ENCODE data around the gene MED17.
"Not testable (repeated sequence)": the region's sequence is repeated elsewhere in the genome, so short reads cannot be mapped to it uniquely, and the experiment has no call there.

Gene MED17

GRCh38 chr11:93773601-93774200 is 10.4 kb upstream of the MED17 start:
- TF ChIP-seq, protein P1, sequence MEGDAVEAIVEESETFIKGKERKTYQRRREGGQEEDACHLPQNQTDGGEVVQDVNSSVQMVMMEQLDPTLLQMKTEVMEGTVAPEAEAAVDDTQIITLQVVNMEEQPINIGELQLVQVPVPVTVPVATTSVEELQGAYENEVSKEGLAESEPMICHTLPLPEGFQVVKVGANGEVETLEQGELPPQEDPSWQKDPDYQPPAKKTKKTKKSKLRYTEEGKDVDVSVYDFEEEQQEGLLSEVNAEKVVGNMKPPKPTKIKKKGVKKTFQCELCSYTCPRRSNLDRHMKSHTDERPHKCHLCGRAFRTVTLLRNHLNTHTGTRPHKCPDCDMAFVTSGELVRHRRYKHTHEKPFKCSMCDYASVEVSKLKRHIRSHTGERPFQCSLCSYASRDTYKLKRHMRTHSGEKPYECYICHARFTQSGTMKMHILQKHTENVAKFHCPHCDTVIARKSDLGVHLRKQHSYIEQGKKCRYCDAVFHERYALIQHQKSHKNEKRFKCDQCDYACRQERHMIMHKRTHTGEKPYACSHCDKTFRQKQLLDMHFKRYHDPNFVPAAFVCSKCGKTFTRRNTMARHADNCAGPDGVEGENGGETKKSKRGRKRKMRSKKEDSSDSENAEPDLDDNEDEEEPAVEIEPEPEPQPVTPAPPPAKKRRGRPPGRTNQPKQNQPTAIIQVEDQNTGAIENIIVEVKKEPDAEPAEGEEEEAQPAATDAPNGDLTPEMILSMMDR (IDR thresholded peaks at IDR 0.05; ENCODE audit: insufficient read depth, low read length, poor library complexity, severe bottlenecking), result no peak
- no peak for DNase-seq (ENCODE audit: extremely low read depth, insufficient read length)
- H3K27me3 ChIP-seq (replicated peaks; ENCODE audit: control insufficient read depth, insufficient read depth, low read length), result no peaks in the 10 kb centered on the region
- H3K4me3 ChIP-seq (replicated peaks; ENCODE audit: low read depth, low read length), result no peak overlapping the region
- no peaks in the 10 kb centered on the region for H3K36me3 ChIP-seq (ENCODE audit: control insufficient read depth, insufficient read depth, low read length)

DNA sequence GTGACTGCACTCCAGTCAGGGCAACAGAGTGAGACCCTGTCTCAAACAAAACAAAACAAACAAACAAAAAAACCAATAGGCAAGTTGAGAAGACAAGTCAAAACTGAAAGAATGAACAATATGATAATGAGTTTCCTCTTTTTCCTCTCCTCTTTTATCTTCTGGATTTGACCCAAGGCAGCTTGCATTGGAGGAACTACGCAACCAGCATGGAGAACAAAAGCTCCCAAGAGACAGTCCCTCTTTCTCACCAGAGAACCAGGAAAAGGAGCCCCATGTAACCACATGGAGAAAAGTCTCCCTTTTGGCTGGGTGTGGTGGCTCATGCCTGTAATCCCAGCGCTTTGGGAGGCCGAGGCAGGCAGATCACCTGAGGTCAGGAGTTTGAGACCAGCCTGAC is 9.5 kb upstream of the MED17 start:
- not testable (repeated sequence) for DNase-seq (ENCODE audit: extremely low read depth, insufficient read length); H3K36me3 ChIP-seq (ENCODE audit: control insufficient read depth, insufficient read depth, low read length); H3K4me3 ChIP-seq (replicated peaks; ENCODE audit: low read depth, low read length); H3K27me3 ChIP-seq (replicated peaks; ENCODE audit: control insufficient read depth, insufficient read depth, low read length)

GRCh38 chr11:93775289-93775688 is 8.8 kb upstream of the MED17 start:
- TF ChIP-seq, protein P1 (IDR thresholded peaks at IDR 0.05; ENCODE audit: insufficient read depth, low read length, poor library complexity, severe bottlenecking), result no peak
- H3K36me3 ChIP-seq (ENCODE audit: control insufficient read depth, insufficient read depth, low read length), result no peaks in the 10 kb centered on the region
- no peak overlapping the region for H3K4me3 ChIP-seq (replicated peaks; ENCODE audit: low read depth, low read length)
- DNase-seq (ENCODE audit: extremely low read depth, insufficient read length), result no peak
- H3K27me3 ChIP-seq (replicated peaks; ENCODE audit: control insufficient read depth, insufficient read depth, low read length), result no peaks in the 10 kb centered on the region

DNA sequence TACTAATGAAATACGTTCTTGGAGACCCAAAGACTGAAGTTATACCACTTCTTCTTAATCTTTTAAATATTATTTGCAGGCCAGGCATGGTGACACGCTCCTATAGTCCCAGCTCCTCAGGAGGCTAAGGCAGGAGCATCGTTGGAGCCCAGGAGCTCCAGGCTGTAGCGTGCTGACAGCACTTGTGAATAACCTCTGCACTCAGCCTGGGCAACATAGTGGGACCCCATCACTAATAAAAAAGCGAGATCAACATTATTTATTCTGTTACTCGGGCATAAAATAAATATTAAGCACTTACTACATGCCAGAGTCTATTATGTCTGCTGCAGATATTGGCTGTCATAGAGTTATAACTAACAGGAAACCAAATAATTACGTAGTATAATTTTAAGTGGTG is 720 bp upstream of the MED17 start:
- TF ChIP-seq, protein P1 (IDR thresholded peaks at IDR 0.05; ENCODE audit: insufficient read depth, low read length, poor library complexity, severe bottlenecking), result no peak
- Histone ChIP-seq H3K4me3 (replicated peaks; ENCODE audit: low read depth, low read length) (peak overlapping the region; percentile 95), H3K27me3 (replicated peaks; ENCODE audit: control insufficient read depth, insufficient read depth, low read length) (no peaks in the 10 kb centered on the region), H3K36me3 (ENCODE audit: control insufficient read depth, insufficient read depth, low read length) (no peaks in the 10 kb centered on the region)
- DNase-seq (ENCODE audit: extremely low read depth, insufficient read length), result no peak

DNA sequence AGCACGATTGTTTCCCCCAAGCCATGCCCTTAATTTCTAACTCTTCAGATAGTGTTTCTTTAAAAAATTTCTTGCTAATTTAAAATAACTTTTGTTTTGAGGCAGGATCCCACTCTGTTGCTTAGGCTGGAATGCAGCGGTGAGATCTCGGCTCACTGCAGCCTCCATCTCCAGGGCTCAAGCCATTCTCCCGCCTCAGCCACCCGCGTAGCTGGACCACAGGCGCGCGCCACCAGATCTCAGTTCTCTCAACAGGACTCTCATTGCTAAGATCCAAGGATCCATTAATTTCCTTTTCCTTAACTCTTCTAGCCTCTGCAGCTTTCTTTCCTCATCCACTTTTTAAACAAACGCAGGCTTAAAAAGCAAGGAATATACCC is 327 bp upstream of the MED17 start:
- Histone ChIP-seq H3K4me3 (replicated peaks; ENCODE audit: low read depth, low read length) (peak overlapping the region; percentile 95), H3K36me3 (ENCODE audit: control insufficient read depth, insufficient read depth, low read length) (no peaks in the 10 kb centered on the region), H3K27me3 (replicated peaks; ENCODE audit: control insufficient read depth, insufficient read depth, low read length) (no peaks in the 10 kb centered on the region)
- TF ChIP-seq, protein P1 (IDR thresholded peaks at IDR 0.05; ENCODE audit: insufficient read depth, low read length, poor library complexity, severe bottlenecking), result no peak
- DNase-seq (ENCODE audit: extremely low read depth, insufficient read length), result peak; percentile 18

GRCh38 chr11:93784935-93785360 is 866 bp downstream of the MED17 start:
- Histone ChIP-seq H3K4me3 (replicated peaks; ENCODE audit: low read depth, low read length) (peak overlapping the region; percentile 95), H3K27me3 (replicated peaks; ENCODE audit: control insufficient read depth, insufficient read depth, low read length) (no peaks in the 10 kb centered on the region), H3K36me3 (ENCODE audit: control insufficient read depth, insufficient read depth, low read length) (peaks cover 2% of the 10 kb centered on the region)
- no peak for DNase-seq (ENCODE audit: extremely low read depth, insufficient read length)
- TF ChIP-seq, protein P1 (IDR thresholded peaks at IDR 0.05; ENCODE audit: insufficient read depth, low read length, poor library complexity, severe bottlenecking), result no peak

All from GM06990 (cell line).